SK-N-SH (cell line): ENCODE measurements around the gene AKR1C1. TPM values are rescaled to one million over a fixed set of nuclear protein-coding genes. Genes with fewer than 3 reads are reported as not detected.
"Not testable (repeated sequence)": the region's sequence is repeated elsewhere in the genome, so short reads cannot be mapped to it uniquely, and the experiment has no call there.

ENCODE experiments used
- CTCF ChIA-PET: fragments of 300-600, 350-600 bp; formaldehyde crosslinking; extraction: SDS; loops from one replicate; lab custom pipeline; 2021; lab: Yijun Ruan, JAX
- POLR2A ChIA-PET: fragments of 350-600 bp; sonication (Branson Sonifier 250); formaldehyde crosslinking; extraction: SDS; loops from one replicate; lab custom pipeline; 2020; ENCODE audit warnings: antibody characterized with exemption, inconsistent platforms; lab: Yijun Ruan, JAX
- DNase-seq: peaks from one replicate; pipeline ENCODE4 v3.0.0; 2012
- H2AFZ ChIP-seq: fragments of 200-600 bp; sonication (generic); 2 replicates; pipeline ENCODE4 v1.8.1; 2016; ENCODE audit warnings: antibody characterized with exemption, mild to moderate bottlenecking, low read depth
- H3F3A ChIP-seq: fragments of 200-600 bp; sonication (generic); replicated peaks from 2 replicates; pipeline ENCODE3; 2016; ENCODE audit warnings: antibody characterized with exemption, mild to moderate bottlenecking; ENCODE audit not compliant: insufficient read depth
- H3K27ac ChIP-seq, 2 experiments: fragments of 200-500 bp in 1 of 2; fragments of 200-600 bp in 1 of 2; sonication (Bioruptor generic) in 1 of 2; sonication (generic), shearing (Covaris generic) in 1 of 2; 2 replicates each; pipeline versions ENCODE4 v1.5.1 to v1.6.1; 2014 to 2016; ENCODE audit warnings: low read depth in 2 of 2, inconsistent platforms in 1 of 2, low read length in 1 of 2, mild to moderate bottlenecking in 1 of 2, mixed read lengths in 1 of 2
- H3K27me3 ChIP-seq: fragments of 200-600 bp; sonication (generic), shearing (Covaris generic); 2 replicates; pipeline ENCODE4 v1.6.1; 2016; ENCODE audit warnings: mixed run types; ENCODE audit not compliant: insufficient read depth
- H3K36me3 ChIP-seq, 2 experiments: fragments of 200-500 bp in 1 of 2; fragments of 200-600 bp in 1 of 2; sonication (Bioruptor generic) in 1 of 2; sonication (generic) in 1 of 2; replicated peaks in 1 of 2; 2 replicates each; pipeline versions ENCODE3 to v1.5.1; 2014 to 2016; ENCODE audit warnings: low read length in 1 of 2, mild to moderate bottlenecking in 1 of 2; ENCODE audit not compliant: insufficient read depth in 2 of 2, control insufficient read depth in 1 of 2
- H3K4me1 ChIP-seq, 2 experiments: fragments of 200-500 bp in 1 of 2; fragments of 200-600 bp in 1 of 2; sonication (Bioruptor generic) in 1 of 2; sonication (generic), shearing (Covaris generic) in 1 of 2; 2 replicates each; pipeline versions ENCODE4 v1.5.1 to v1.6.1; 2014 to 2016; ENCODE audit warnings: low read depth in 1 of 2, low read length in 1 of 2, mixed run types in 1 of 2; ENCODE audit not compliant: insufficient read depth in 2 of 2, control insufficient read depth in 1 of 2
- H3K4me2 ChIP-seq: fragments of 200-600 bp; sonication (generic), shearing (Covaris generic); 2 replicates; pipeline ENCODE4 v1.6.1; 2017; ENCODE audit warnings: mixed run types
- H3K4me3 ChIP-seq, 2 experiments: fragments of 200-500 bp in 1 of 2; fragments of 200-600 bp in 1 of 2; sonication (Bioruptor generic) in 1 of 2; sonication (generic), shearing (Covaris generic) in 1 of 2; 2 replicates each; pipeline versions ENCODE4 v1.5.1 to v1.8.1; 2014 to 2016; ENCODE audit warnings: low read depth in 2 of 2, inconsistent platforms in 1 of 2, low read length in 1 of 2, mild to moderate bottlenecking in 1 of 2, mixed read lengths in 1 of 2, moderate library complexity in 1 of 2
- H3K79me2 ChIP-seq: fragments of 200-600 bp; sonication (generic); 2 replicates; pipeline ENCODE4 v1.8.1; 2017; ENCODE audit warnings: mild to moderate bottlenecking; ENCODE audit not compliant: insufficient read depth
- H3K9ac ChIP-seq: fragments of 200-600 bp; sonication (generic); 2 replicates; pipeline ENCODE4 v1.6.1; 2017; ENCODE audit warnings: mixed run types
- H3K9me2 ChIP-seq: fragments of 200-600 bp; sonication (generic); 2 replicates; pipeline ENCODE4 v1.6.1; 2017; ENCODE audit warnings: mixed run types
- H3K9me3 ChIP-seq: fragments of 200-600 bp; sonication (generic); 2 replicates; pipeline ENCODE4 v1.6.1; 2017; ENCODE audit warnings: mixed run types, mild to moderate bottlenecking, moderate library complexity
- H4K20me1 ChIP-seq: fragments of 200-600 bp; sonication (generic); 2 replicates; pipeline ENCODE4 v1.6.1; 2017; ENCODE audit warnings: mild to moderate bottlenecking, mixed run types; ENCODE audit not compliant: insufficient read depth
- EZH2phosphoT487 ChIP-seq: fragments of 200-600 bp; sonication (generic); IDR thresholded peaks from 2 replicates; pipeline ENCODE4 v1.6.1; 2017; ENCODE audit warnings: low read depth, mixed run types, mild to moderate bottlenecking, antibody characterized with exemption, moderate library complexity, borderline replicate concordance
- FOXJ3 ChIP-seq: sonication (generic); formaldehyde crosslinking; IDR thresholded peaks from 2 replicates; pipeline ENCODE4 v1.5.1; 2020; ENCODE audit warnings: mild to moderate bottlenecking, missing genetic modification reagents
- FOXM1 ChIP-seq: IDR thresholded peaks from 2 replicates; pipeline ENCODE4 v1.4.0; 2012; ENCODE audit warnings: low read depth, mild to moderate bottlenecking
- GATA2 ChIP-seq: sonication (generic); formaldehyde crosslinking; IDR thresholded peaks from 2 replicates; pipeline ENCODE4 v1.5.0; 2020; ENCODE audit warnings: mild to moderate bottlenecking, missing genetic modification reagents
- MEF2A ChIP-seq: IDR thresholded peaks from 2 replicates; pipeline ENCODE4 v1.4.0; 2012; ENCODE audit warnings: low read depth, borderline replicate concordance
- MXI1 ChIP-seq: IDR thresholded peaks from 2 replicates; pipeline ENCODE4 v1.6.1; 2012; ENCODE audit warnings: mild to moderate bottlenecking, low read depth, low read length, improper control_type of control experiment
- POLR2AphosphoS5 ChIP-seq: IDR thresholded peaks from 2 replicates; pipeline ENCODE4 v1.6.1; 2012; ENCODE audit warnings: low read depth, low read length
- RAD21 ChIP-seq: IDR thresholded peaks from 2 replicates; pipeline ENCODE4 v1.6.1; 2012; ENCODE audit warnings: mild to moderate bottlenecking, low read length
- RCOR1 ChIP-seq: fragments of 150-350 bp; IDR thresholded peaks from 2 replicates; pipeline ENCODE4 v1.6.1; 2017; ENCODE audit warnings: antibody characterized with exemption, low read length
- TAF1 ChIP-seq: IDR thresholded peaks from 2 replicates; pipeline ENCODE4 v1.6.1; 2012; ENCODE audit warnings: low read depth, mild to moderate bottlenecking, low read length, moderate library complexity, borderline replicate concordance
- TCF12 ChIP-seq: IDR thresholded peaks from 2 replicates; pipeline ENCODE4 v1.4.0; 2012
- TEAD4 ChIP-seq: IDR thresholded peaks from 2 replicates; pipeline ENCODE4 v1.4.0; 2012; ENCODE audit warnings: mild to moderate bottlenecking, borderline replicate concordance; ENCODE audit not compliant: insufficient read depth
- YY1 ChIP-seq: IDR thresholded peaks from 2 replicates; pipeline ENCODE4 v1.4.0; 2012; ENCODE audit warnings: low read depth, mild to moderate bottlenecking
- WGBS: methylation state at CpG from one replicate; pipeline ENCODE4 v1.1.6; 2017; ENCODE audit warnings: low lambda C conversion rate; 5-methylcytosine and 5-hydroxymethylcytosine counted together
- polyA plus RNA-seq, 3 experiments: library from polyadenylated mRNA; depleted of rRNA; stranded (reverse); fragments of >200 nt; gene quantifications; 2 replicates each; pipeline ENCODE4 v1.2.3, GENCODE V29; 2012
- TF ChIP-seq, protein P1 (sequence below): fragments of 200-600 bp; sonication (generic); IDR thresholded peaks from 2 replicates; pipeline ENCODE4 v1.6.1; 2017; ENCODE audit warnings: antibody characterized with exemption, mild to moderate bottlenecking, moderate library complexity
- TF ChIP-seq, protein P2 (sequence below): IDR thresholded peaks from 2 replicates; pipeline ENCODE4 v1.4.0; 2012; ENCODE audit warnings: low read depth, borderline replicate concordance

Gene AKR1C1
- polyA plus RNA-seq, 1 of the 3 experiments (the other 2 are of a cell fraction): 1.3 TPM

DNA sequence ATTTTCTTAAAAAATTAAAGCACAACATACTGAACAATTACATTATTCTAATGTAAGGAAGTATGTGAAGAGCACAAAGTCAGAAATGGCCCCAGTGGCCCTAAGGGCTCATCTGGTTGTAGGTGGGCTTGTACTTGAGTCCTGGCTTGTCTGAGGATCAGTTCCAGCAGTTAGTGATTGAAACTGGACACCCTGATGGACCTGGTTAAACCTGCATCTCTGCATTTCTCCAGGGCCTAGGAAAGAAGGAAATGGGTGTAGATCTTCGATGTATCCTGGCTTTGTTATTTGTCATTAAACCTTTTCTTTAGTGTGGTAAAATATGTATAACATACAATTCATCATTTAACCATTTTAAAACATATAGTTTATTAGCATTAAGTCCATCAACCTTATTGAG lies 50.2 kb downstream of the AKR1C1 start:
- no peaks in the 10 kb centered on the region for H3F3A ChIP-seq
- no peaks in the 10 kb centered on the region for H3K79me2 ChIP-seq
- 8% methylated on average over 1 of the region's 1 CpG for WGBS
- H3K4me3 ChIP-seq: no peak overlapping the region
- H3K36me3 ChIP-seq: no peaks in the 10 kb centered on the region
- ChIA-PET POLR2A (no interaction called here), CTCF (no interaction called here)
- H4K20me1 ChIP-seq: no peaks in the 10 kb centered on the region
- H3K27me3 ChIP-seq: no peaks in the 10 kb centered on the region
- H3K4me1 ChIP-seq: no peaks in the 10 kb centered on the region; a peak in 1 of 4 replicates
- H3K9me3 ChIP-seq: no peaks in the 10 kb centered on the region
- no peak overlapping the region for H3K9ac ChIP-seq
- no peak overlapping the region for H3K27ac ChIP-seq
- H3K9me2 ChIP-seq: no peaks in the 10 kb centered on the region
- H3K4me2 ChIP-seq: no peak overlapping the region
- DNase-seq: no peak
- no peak overlapping the region for H2AFZ ChIP-seq
- TF ChIP-seq MXI1 (no peak), YY1 (no peak), TCF12 (no peak)

DNA sequence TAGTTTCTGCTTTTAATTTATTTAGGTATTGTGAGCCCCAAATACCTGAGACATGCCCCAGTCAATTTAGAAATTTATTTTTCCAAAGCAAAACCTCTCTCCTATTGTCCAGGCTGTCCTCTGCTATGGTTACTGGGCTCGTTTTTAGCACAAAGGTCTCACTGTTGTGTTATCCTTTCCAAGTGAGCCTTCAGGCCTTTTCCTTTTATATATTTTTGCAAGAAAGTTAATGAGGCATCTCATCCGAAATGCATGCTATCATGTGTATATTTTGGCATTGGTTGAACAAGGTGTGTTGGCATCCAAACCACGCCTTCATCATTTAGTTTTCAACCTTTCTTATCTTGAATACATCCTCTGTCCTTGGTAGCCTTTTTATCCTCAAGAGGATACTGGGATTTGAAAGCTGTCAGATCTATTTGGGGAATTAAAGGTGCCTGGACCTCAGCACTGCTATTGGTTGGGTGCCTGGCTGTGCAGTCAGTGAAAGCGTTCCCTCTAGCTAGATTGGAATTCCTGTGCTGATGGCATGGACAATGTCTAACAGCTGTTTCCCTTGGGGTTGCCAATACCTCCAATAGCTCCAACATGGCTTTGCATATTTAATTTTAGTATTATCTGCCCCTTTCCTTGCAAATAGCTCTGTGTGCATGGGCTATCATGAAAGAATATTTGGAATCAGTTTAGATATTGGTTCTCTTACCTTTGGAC lies 51.1 kb downstream of the AKR1C1 start:
- H3F3A ChIP-seq, H3K9ac ChIP-seq, H3K4me1 ChIP-seq, CTCF ChIA-PET, POLR2A ChIA-PET, H3K9me3 ChIP-seq, H3K79me2 ChIP-seq, H3K9me2 ChIP-seq, H3K4me2 ChIP-seq, H2AFZ ChIP-seq, H4K20me1 ChIP-seq, H3K36me3 ChIP-seq, DNase-seq, H3K27ac ChIP-seq, H3K4me3 ChIP-seq, H3K27me3 ChIP-seq: not testable (repeated sequence)
- WGBS: 31% methylated on average over 4 of the region's 4 CpGs

DNA sequence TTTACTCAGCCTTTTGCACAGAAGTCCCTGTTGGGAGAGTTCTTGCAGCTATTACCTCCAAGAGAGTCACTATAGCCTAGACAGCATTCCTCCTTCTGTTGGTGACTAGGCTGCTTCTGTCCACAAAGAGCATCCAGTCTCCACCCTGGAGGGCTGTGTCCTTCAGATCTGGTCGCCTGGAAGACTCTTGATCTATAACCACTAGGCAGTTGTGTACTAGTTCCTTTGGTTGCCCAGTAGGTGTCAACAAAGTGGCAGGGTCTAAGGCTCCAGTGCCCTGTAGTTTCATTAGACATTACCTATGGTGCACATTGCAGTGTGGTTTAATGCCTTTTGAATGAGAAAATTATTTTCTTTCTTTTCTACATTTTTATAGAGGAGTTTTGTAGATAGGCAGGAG lies 51.7 kb downstream of the AKR1C1 start:
- Histone ChIP-seq H3K9ac (no peak overlapping the region), H3F3A (no peaks in the 10 kb centered on the region), H4K20me1 (no peaks in the 10 kb centered on the region), H3K4me2 (no peak overlapping the region), H3K79me2 (no peaks in the 10 kb centered on the region), H3K9me3 (no peaks in the 10 kb centered on the region), H2AFZ (no peak overlapping the region), H3K9me2 (no peaks in the 10 kb centered on the region), H3K4me3 (no peak overlapping the region), H3K27ac (no peak overlapping the region), H3K4me1 (peaks cover 0 to 8% of the 10 kb centered on the region in 2 experiments; a peak in 1 of 4 replicates), H3K36me3 (no peaks in the 10 kb centered on the region), H3K27me3 (no peaks in the 10 kb centered on the region)
- WGBS: 0% methylated on average over 1 of the region's 1 CpG
- ChIA-PET CTCF (no interaction called here), POLR2A (no interaction called here)
- DNase-seq: no peak
- TF ChIP-seq RAD21 (0 out of 2 replicates have a peak, but pooled peaks have one; percentile 7), FOXM1 (no peak)

DNA sequence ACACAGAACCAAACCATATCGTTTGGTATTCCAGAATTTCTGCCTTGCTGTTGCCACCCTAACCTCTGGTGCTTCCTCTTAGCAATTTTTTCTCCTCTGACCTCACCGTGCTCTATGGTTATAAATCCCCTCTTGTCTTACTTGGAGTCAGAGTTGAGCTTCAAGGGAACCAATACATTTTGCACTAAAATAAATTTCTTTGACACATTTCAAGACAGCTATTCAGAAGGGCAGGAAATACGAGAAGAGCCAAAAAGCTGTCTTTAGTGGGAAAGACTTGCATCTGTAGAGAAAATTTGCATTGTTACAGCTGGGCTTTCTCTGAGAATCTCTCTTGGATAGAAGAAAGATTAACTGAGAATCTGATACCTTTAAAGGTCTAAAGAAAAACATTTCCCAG lies 54.9 kb downstream of the AKR1C1 start:
- Histone ChIP-seq H3K4me3 (no peak overlapping the region), H3K27ac (no peak overlapping the region), H4K20me1 (no peaks in the 10 kb centered on the region), H3F3A (no peaks in the 10 kb centered on the region), H3K9me2 (no peaks in the 10 kb centered on the region), H3K9ac (no peak overlapping the region), H3K9me3 (no peaks in the 10 kb centered on the region), H3K79me2 (no peaks in the 10 kb centered on the region), H3K4me1 (peaks cover 0 to 8% of the 10 kb centered on the region in 2 experiments; a peak in 1 of 4 replicates), H2AFZ (no peak overlapping the region), H3K36me3 (no peaks in the 10 kb centered on the region), H3K27me3 (no peaks in the 10 kb centered on the region), H3K4me2 (no peak overlapping the region)
- POLR2A ChIA-PET: no interaction called here
- no peak for DNase-seq
- CTCF ChIA-PET: no interaction called here
- WGBS: 16% methylated on average over 3 of the region's 3 CpGs
- TF ChIP-seq TEAD4: no peak
- no peak for TF ChIP-seq FOXJ3 (CRISPR knock-in tag)
- no peak for TF ChIP-seq MEF2A
- no peak for TF ChIP-seq POLR2AphosphoS5
- TF ChIP-seq RCOR1: no peak
- TF ChIP-seq, protein P1, sequence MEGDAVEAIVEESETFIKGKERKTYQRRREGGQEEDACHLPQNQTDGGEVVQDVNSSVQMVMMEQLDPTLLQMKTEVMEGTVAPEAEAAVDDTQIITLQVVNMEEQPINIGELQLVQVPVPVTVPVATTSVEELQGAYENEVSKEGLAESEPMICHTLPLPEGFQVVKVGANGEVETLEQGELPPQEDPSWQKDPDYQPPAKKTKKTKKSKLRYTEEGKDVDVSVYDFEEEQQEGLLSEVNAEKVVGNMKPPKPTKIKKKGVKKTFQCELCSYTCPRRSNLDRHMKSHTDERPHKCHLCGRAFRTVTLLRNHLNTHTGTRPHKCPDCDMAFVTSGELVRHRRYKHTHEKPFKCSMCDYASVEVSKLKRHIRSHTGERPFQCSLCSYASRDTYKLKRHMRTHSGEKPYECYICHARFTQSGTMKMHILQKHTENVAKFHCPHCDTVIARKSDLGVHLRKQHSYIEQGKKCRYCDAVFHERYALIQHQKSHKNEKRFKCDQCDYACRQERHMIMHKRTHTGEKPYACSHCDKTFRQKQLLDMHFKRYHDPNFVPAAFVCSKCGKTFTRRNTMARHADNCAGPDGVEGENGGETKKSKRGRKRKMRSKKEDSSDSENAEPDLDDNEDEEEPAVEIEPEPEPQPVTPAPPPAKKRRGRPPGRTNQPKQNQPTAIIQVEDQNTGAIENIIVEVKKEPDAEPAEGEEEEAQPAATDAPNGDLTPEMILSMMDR: no peak
- TF ChIP-seq, protein P2, sequence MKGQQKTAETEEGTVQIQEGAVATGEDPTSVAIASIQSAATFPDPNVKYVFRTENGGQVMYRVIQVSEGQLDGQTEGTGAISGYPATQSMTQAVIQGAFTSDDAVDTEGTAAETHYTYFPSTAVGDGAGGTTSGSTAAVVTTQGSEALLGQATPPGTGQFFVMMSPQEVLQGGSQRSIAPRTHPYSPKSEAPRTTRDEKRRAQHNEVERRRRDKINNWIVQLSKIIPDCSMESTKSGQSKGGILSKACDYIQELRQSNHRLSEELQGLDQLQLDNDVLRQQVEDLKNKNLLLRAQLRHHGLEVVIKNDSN: no peak
- no peak for TF ChIP-seq MXI1
- no peak for TF ChIP-seq RAD21
- TF ChIP-seq EZH2phosphoT487: no peak
- TF ChIP-seq TAF1: no peak
- TF ChIP-seq GATA2 (CRISPR knock-in tag): no peak
